Inflammatory macrophage treated with lipopolysaccharide for 1 hour (primary cell): ENCODE results near the gene EPB41L1.

Source experiments
- DNase-seq, 2 donors: peaks; one replicate each; pipeline ENCODE4 v3.0.0-alpha.2; 2020 to 2022

EPB41L1 gene

GRCh38 chr20:36264426-36265246 lies 110.1 kb downstream of the EPB41L1 start:
- no peak for DNase-seq

- DNase-seq, result no peak
Measured at GRCh38 chr20:36266189-36266588, 111.6 kb downstream of the EPB41L1 start.

- no peak for DNase-seq
Measured at GRCh38 chr20:36267605-36268381, 113.3 kb downstream of the EPB41L1 start.

GRCh38 chr20:36268440-36269342 lies 114.2 kb downstream of the EPB41L1 start:
- no peak for DNase-seq

GRCh38 chr20:36269507-36269906 lies 115.0 kb downstream of the EPB41L1 start:
- DNase-seq, result no peak

- DNase-seq, result no peak
Measured at GRCh38 chr20:36270744-36271638, 116.5 kb downstream of the EPB41L1 start.

- no peak for DNase-seq
Measured at GRCh38 chr20:36271639-36272546, 117.4 kb downstream of the EPB41L1 start.

GRCh38 chr20:36272547-36273220 lies 118.1 kb downstream of the EPB41L1 start:
- DNase-seq, result no peak

- peak in 1 of 2 donors; percentile 0 for DNase-seq
Measured at GRCh38 chr20:36273414-36274180, 119.1 kb downstream of the EPB41L1 start.

GRCh38 chr20:36274181-36274841 lies 119.8 kb downstream of the EPB41L1 start:
- DNase-seq, result no peak

- DNase-seq, result no peak
Measured at GRCh38 chr20:36275011-36275410, 120.5 kb downstream of the EPB41L1 start.

GRCh38 chr20:36275441-36276189 lies 121.1 kb downstream of the EPB41L1 start:
- no peak for DNase-seq

- DNase-seq, result no peak
Measured at GRCh38 chr20:36277546-36277945, 123.0 kb downstream of the EPB41L1 start.

GRCh38 chr20:36279362-36279761 lies 124.8 kb downstream of the EPB41L1 start:
- no peak for DNase-seq

GRCh38 chr20:36279776-36280175 lies 125.2 kb downstream of the EPB41L1 start:
- no peak for DNase-seq

- no peak for DNase-seq
Measured at GRCh38 chr20:36281785-36282380, 127.3 kb downstream of the EPB41L1 start.
